Transverse colon (tissue), 3 donors: ENCODE results near the gene FFAR4.

Source experiments
- POLR2A ChIP-seq: fragments of 450-650 bp; IDR thresholded peaks from one replicate; pipeline ENCODE4 v1.6.1; 2016; ENCODE audit warnings: antibody characterized with exemption, mild to moderate bottlenecking, moderate library complexity
- TF ChIP-seq, protein P1 (sequence below), 5 experiments: fragments of 200-600 bp in 3 of 5; fragments of 450-650 bp in 2 of 5; sonication (generic) in 3 of 5; IDR thresholded peaks; 1 replicate in 2 of 5; 2 replicates in 3 of 5; pipeline ENCODE4 v1.5.1; 2016 to 2017; ENCODE audit warnings: antibody characterized with exemption in 5 of 5, inconsistent platforms in 3 of 5, mild to moderate bottlenecking in 2 of 5, moderate library complexity in 1 of 5

DNA sequence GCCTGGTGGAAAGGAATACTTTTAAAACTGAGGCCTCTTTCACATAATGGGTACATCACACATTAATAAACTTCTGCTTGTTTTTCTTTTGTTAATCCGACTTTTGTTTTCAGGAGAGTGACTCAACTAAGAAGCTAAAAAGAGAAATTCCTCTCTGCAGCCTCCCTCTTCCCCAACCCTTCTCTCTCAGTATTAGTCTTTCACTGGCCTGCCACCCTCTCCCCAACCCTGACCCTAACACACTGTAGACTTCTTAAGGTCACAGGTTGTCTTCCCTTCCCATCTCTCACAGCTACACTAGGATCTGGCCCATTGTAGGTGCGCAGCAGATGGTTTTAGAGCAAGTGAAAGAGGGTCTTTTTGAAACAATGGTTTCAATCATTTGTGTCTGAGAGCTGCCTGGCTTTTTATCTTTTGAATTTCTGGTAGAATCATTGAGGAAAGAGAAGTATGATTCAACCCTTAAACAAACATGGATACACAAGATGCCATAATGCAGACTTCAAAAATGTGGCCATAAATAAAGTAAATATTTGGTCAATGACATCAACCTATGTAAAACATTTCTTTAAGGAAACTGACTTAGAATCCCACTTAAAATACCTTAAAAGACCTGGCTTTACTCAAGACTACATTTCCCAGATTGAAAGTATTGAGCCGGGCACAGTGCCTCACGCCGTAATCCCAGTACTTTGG is 17.9 kb upstream of the FFAR4 start:
- TF ChIP-seq POLR2A, result no peak
- TF ChIP-seq, protein P1, sequence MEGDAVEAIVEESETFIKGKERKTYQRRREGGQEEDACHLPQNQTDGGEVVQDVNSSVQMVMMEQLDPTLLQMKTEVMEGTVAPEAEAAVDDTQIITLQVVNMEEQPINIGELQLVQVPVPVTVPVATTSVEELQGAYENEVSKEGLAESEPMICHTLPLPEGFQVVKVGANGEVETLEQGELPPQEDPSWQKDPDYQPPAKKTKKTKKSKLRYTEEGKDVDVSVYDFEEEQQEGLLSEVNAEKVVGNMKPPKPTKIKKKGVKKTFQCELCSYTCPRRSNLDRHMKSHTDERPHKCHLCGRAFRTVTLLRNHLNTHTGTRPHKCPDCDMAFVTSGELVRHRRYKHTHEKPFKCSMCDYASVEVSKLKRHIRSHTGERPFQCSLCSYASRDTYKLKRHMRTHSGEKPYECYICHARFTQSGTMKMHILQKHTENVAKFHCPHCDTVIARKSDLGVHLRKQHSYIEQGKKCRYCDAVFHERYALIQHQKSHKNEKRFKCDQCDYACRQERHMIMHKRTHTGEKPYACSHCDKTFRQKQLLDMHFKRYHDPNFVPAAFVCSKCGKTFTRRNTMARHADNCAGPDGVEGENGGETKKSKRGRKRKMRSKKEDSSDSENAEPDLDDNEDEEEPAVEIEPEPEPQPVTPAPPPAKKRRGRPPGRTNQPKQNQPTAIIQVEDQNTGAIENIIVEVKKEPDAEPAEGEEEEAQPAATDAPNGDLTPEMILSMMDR (IDR thresholded peaks at IDR 0.05), result no peak
